Liver (tissue), 9 donors: ENCODE results near the gene TNPO3. TPM values are rescaled to one million over a fixed set of nuclear protein-coding genes. Genes with fewer than 3 reads are reported as not detected.

Experiments used
- DNase-seq: peaks from one replicate; pipeline ENCODE4 v3.0.0-alpha.2; 2017; ENCODE audit warnings: low spot score
- H3K27ac ChIP-seq, 2 donors: one replicate each; pipeline ENCODE4 v1.7.0; 2013; ENCODE audit warnings: inconsistent platforms in 2 of 2, low read length in 2 of 2, control low read depth in 1 of 2, low read depth in 1 of 2, mild to moderate bottlenecking in 1 of 2
- H3K27me3 ChIP-seq, 4 donors: one replicate each; pipeline versions ENCODE4 v1.6.1 to v1.7.0; 2013; ENCODE audit warnings: low read length in 3 of 4, inconsistent platforms in 1 of 4, mild to moderate bottlenecking in 1 of 4, moderate library complexity in 1 of 4; ENCODE audit not compliant: control insufficient read depth in 4 of 4, insufficient read depth in 4 of 4
- H3K36me3 ChIP-seq, 4 donors: one replicate each; pipeline versions ENCODE4 v1.6.1 to v1.7.0; 2013; ENCODE audit warnings: low read length in 3 of 4, mild to moderate bottlenecking in 3 of 4, low read depth in 1 of 4, moderate library complexity in 1 of 4; ENCODE audit not compliant: control insufficient read depth in 4 of 4, insufficient read depth in 3 of 4
- H3K4me1 ChIP-seq, 4 donors: one replicate each; pipeline versions ENCODE4 v1.6.1 to v1.7.0; 2013; ENCODE audit warnings: low read length in 3 of 4, mild to moderate bottlenecking in 3 of 4, moderate library complexity in 1 of 4; ENCODE audit not compliant: control insufficient read depth in 4 of 4, insufficient read depth in 4 of 4
- H3K4me3 ChIP-seq, 3 donors: one replicate each; pipeline versions ENCODE4 v1.6.1 to v1.7.0; 2013; ENCODE audit warnings: low read length in 3 of 3, control low read depth in 1 of 3, low read depth in 1 of 3, mild to moderate bottlenecking in 1 of 3
- H3K9ac ChIP-seq, 2 donors: one replicate each; pipeline ENCODE4 v1.7.0; 2013; ENCODE audit warnings: low read length in 2 of 2, mild to moderate bottlenecking in 2 of 2, moderate library complexity in 2 of 2, control low read depth in 1 of 2, low read depth in 1 of 2
- H3K9me3 ChIP-seq, 4 donors: one replicate each; pipeline versions ENCODE4 v1.6.1 to v1.7.0; 2013; ENCODE audit warnings: low read length in 3 of 4; ENCODE audit not compliant: control insufficient read depth in 4 of 4
- EGR1 ChIP-seq, 2 donors: IDR thresholded peaks; 2 replicates each; pipeline ENCODE4 v1.6.1; 2016 to 2018; ENCODE audit warnings: antibody characterized with exemption in 2 of 2, low read depth in 2 of 2
- FOXA2 ChIP-seq: IDR thresholded peaks from 2 replicates; pipeline ENCODE4 v1.6.1; 2016; ENCODE audit warnings: antibody characterized with exemption
- GABPA ChIP-seq, 2 donors: IDR thresholded peaks in 1 of 2; conservative IDR thresholded peaks in 1 of 2; 2 replicates each; pipeline ENCODE4 v1.6.1; 2016; ENCODE audit warnings: antibody characterized with exemption in 2 of 2, mild to moderate bottlenecking in 1 of 2, moderate library complexity in 1 of 2
- HNF4A ChIP-seq, 2 donors: conservative IDR thresholded peaks; 2 replicates each; pipeline ENCODE4 v1.6.1; 2016; ENCODE audit warnings: antibody characterized with exemption in 2 of 2, mild to moderate bottlenecking in 2 of 2
- HNF4G ChIP-seq: IDR thresholded peaks from 2 replicates; pipeline ENCODE4 v1.6.1; 2016; ENCODE audit warnings: antibody characterized with exemption
- JUND ChIP-seq, 2 donors: IDR thresholded peaks; 2 replicates each; pipeline ENCODE4 v1.6.1; 2016; ENCODE audit warnings: antibody characterized with exemption in 2 of 2
- NR2F2 ChIP-seq: IDR thresholded peaks from 2 replicates; pipeline ENCODE4 v1.6.1; 2016; ENCODE audit warnings: antibody characterized with exemption
- RAD21 ChIP-seq, 2 donors: IDR thresholded peaks; 2 replicates each; pipeline ENCODE4 v1.6.1; 2016; ENCODE audit warnings: antibody characterized with exemption in 2 of 2, mild to moderate bottlenecking in 2 of 2
- RXRA ChIP-seq, 2 donors: IDR thresholded peaks; 2 replicates each; pipeline ENCODE4 v1.6.1; 2017 to 2018; ENCODE audit warnings: antibody characterized with exemption in 2 of 2, mild to moderate bottlenecking in 1 of 2
- SP1 ChIP-seq: IDR thresholded peaks from 2 replicates; pipeline ENCODE4 v1.6.1; 2018; ENCODE audit warnings: antibody characterized with exemption, mild to moderate bottlenecking
- TAF1 ChIP-seq: conservative IDR thresholded peaks from 2 replicates; pipeline ENCODE4 v1.6.1; 2016; ENCODE audit warnings: antibody characterized with exemption, mild to moderate bottlenecking
- YY1 ChIP-seq: IDR thresholded peaks from 2 replicates; pipeline ENCODE4 v1.6.1; 2016; ENCODE audit warnings: antibody characterized with exemption, mild to moderate bottlenecking
- WGBS: extraction: QIAGEN DNeasy Blood & Tissue Kit; methylation state at CpG from one replicate; pipeline ENCODE4 v1.1.7; 2013; 5-methylcytosine and 5-hydroxymethylcytosine counted together
- polyA plus RNA-seq, 2 donors: library from polyadenylated mRNA; stranded (reverse) in 1 of 2; unstranded in 1 of 2; fragments of 200-250 nt in 1 of 2; fragments of >200 nt in 1 of 2; fragmentation: Nextera tagmentation in 1 of 2; extraction: Ambion mirVana in 1 of 2; gene quantifications; one replicate each; pipeline versions ENCODE4 v1.2.1 to v1.2.3, GENCODE V29; 2013 to 2015
- total RNA-seq, 2 donors: library from RNA; depleted of rRNA; stranded (reverse); fragments of >200 nt; gene quantifications; one replicate each; pipeline ENCODE4 v1.2.3, GENCODE V29; 2014
- TF ChIP-seq, protein P1 (sequence below): IDR thresholded peaks from 2 replicates; pipeline ENCODE4 v1.6.1; 2016; ENCODE audit warnings: antibody characterized with exemption, mild to moderate bottlenecking
- TF ChIP-seq, protein P2 (sequence below): IDR thresholded peaks from 2 replicates; pipeline ENCODE4 v1.6.1; 2016; ENCODE audit warnings: antibody characterized with exemption
- TF ChIP-seq, protein P3 (sequence below): IDR thresholded peaks from 2 replicates; pipeline ENCODE4 v1.6.1; 2016; ENCODE audit warnings: antibody characterized with exemption
- TF ChIP-seq, protein P4 (sequence below): fragments of 150-350 bp; IDR thresholded peaks from 2 replicates; pipeline ENCODE4 v1.5.1; 2017; ENCODE audit warnings: improper control_type of control experiment, low read depth, low read length; ENCODE audit not compliant: missing input control
- TF ChIP-seq, protein P5 (sequence below): IDR thresholded peaks from 2 replicates; pipeline ENCODE4 v1.6.1; 2016; ENCODE audit warnings: antibody characterized with exemption
- donor health status: healthy.
- donor health status: healthy.
- donor health status: healthy.
- donor health status: healthy.
- donor health status: healthy.

TNPO3 gene
- total and polyA plus RNA-seq, 4 donors = 9.2 to 38.9 (median 20.0) TPM

DNA sequence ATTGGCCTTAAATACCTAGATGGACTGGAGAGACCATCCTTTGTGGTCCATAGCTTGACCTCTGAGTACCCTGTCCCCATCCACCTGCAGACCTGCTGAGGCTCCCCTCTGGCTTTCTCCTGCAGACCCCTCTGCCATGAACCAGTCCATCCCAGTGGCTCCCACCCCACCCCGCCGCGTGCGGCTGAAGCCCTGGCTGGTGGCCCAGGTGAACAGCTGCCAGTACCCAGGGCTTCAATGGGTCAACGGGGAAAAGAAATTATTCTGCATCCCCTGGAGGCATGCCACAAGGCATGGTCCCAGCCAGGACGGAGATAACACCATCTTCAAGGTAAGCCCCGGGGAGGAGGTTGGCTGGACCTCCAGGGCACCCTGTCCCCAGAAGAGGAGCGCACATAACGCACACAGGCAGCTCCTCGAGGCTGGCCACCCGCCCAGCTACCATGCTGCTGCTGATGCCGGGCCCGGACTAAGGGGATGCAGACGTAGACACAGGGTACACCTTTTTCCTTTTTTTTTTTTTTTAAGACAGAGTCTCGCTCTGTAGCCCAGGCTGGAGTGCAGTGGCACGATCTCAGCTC is 112.9 kb downstream of the TNPO3 start:
- no peak overlapping the region for H3K4me3 ChIP-seq
- H3K4me1 ChIP-seq = peaks cover 5 to 19% (median 8%) of the 10 kb centered on the region in 4 donors
- no peak overlapping the region for H3K27ac ChIP-seq
- whole genome bisulfite sequencing = 79% methylated on average over 16 of the region's 16 CpGs
- H3K9me3 ChIP-seq = no peaks in the 10 kb centered on the region
- no peak overlapping the region for H3K9ac ChIP-seq
- DNase-seq = no peak
- H3K36me3 ChIP-seq = peaks cover 0 to 1% (median 0%) of the 10 kb centered on the region in 4 donors
- TF ChIP-seq EGR1 (IDR thresholded peaks at IDR 0.05; ENCODE audit: low read depth in 2 of 2) = no peak
- no peak for TF ChIP-seq HNF4G
- TF ChIP-seq YY1 = no peak
- TF ChIP-seq HNF4A (conservative IDR thresholded peaks at IDR 0.05) = no peak
- TF ChIP-seq, protein P1, sequence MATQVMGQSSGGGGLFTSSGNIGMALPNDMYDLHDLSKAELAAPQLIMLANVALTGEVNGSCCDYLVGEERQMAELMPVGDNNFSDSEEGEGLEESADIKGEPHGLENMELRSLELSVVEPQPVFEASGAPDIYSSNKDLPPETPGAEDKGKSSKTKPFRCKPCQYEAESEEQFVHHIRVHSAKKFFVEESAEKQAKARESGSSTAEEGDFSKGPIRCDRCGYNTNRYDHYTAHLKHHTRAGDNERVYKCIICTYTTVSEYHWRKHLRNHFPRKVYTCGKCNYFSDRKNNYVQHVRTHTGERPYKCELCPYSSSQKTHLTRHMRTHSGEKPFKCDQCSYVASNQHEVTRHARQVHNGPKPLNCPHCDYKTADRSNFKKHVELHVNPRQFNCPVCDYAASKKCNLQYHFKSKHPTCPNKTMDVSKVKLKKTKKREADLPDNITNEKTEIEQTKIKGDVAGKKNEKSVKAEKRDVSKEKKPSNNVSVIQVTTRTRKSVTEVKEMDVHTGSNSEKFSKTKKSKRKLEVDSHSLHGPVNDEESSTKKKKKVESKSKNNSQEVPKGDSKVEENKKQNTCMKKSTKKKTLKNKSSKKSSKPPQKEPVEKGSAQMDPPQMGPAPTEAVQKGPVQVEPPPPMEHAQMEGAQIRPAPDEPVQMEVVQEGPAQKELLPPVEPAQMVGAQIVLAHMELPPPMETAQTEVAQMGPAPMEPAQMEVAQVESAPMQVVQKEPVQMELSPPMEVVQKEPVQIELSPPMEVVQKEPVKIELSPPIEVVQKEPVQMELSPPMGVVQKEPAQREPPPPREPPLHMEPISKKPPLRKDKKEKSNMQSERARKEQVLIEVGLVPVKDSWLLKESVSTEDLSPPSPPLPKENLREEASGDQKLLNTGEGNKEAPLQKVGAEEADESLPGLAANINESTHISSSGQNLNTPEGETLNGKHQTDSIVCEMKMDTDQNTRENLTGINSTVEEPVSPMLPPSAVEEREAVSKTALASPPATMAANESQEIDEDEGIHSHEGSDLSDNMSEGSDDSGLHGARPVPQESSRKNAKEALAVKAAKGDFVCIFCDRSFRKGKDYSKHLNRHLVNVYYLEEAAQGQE = no peak
- no peak for TF ChIP-seq GABPA (IDR thresholded peaks at IDR 0.05 in 1 of 2, conservative IDR thresholded peaks at IDR 0.05 in 1 of 2)
- TF ChIP-seq NR2F2 = no peak
- TF ChIP-seq, protein P2, sequence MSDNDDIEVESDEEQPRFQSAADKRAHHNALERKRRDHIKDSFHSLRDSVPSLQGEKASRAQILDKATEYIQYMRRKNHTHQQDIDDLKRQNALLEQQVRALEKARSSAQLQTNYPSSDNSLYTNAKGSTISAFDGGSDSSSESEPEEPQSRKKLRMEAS = no peak
- no peak for TF ChIP-seq RAD21 (IDR thresholded peaks at IDR 0.05)
- TF ChIP-seq, protein P3, sequence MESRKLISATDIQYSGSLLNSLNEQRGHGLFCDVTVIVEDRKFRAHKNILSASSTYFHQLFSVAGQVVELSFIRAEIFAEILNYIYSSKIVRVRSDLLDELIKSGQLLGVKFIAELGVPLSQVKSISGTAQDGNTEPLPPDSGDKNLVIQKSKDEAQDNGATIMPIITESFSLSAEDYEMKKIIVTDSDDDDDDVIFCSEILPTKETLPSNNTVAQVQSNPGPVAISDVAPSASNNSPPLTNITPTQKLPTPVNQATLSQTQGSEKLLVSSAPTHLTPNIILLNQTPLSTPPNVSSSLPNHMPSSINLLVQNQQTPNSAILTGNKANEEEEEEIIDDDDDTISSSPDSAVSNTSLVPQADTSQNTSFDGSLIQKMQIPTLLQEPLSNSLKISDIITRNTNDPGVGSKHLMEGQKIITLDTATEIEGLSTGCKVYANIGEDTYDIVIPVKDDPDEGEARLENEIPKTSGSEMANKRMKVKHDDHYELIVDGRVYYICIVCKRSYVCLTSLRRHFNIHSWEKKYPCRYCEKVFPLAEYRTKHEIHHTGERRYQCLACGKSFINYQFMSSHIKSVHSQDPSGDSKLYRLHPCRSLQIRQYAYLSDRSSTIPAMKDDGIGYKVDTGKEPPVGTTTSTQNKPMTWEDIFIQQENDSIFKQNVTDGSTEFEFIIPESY = no peak
- TF ChIP-seq JUND (IDR thresholded peaks at IDR 0.05) = no peak
- no peak for TF ChIP-seq SP1
- H3K27me3 ChIP-seq = no peaks in the 10 kb centered on the region

DNA sequence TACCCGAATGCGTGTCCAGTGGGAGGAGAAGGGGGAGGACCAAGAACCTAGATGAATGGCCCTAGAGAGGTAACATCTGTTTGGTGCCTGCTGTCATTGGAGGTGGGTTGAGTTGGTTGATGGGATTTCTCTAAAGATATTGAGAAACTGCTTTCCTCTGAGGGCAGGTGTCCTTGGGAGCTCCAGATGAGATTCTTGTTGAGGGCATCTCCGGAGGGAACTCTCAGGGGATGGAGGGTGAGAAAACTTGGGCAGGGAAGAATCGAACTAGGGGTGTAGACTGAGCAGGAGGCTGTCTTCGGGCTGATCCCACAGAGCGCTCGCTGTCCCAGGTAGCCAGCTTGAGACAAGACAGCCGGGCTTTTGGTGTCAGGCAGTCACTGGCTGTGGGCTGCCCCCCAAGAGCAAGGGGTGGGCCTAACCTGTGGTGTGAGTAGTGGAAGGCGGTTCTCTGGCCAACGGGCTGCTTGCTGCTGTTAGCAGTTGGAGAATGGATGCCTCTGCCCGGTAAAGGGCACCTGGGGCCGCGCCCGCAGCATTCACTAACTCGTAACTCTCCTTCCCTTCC is 113.5 kb downstream of the TNPO3 start:
- H3K27me3 ChIP-seq = no peaks in the 10 kb centered on the region
- H3K9me3 ChIP-seq = no peaks in the 10 kb centered on the region
- no peak for DNase-seq
- no peak overlapping the region for H3K9ac ChIP-seq
- H3K4me1 ChIP-seq = peaks cover 5 to 25% (median 13%) of the 10 kb centered on the region in 4 donors
- 93% methylated on average over 15 of the region's 15 CpGs for WGBS
- H3K36me3 ChIP-seq = peaks cover 0 to 1% (median 0%) of the 10 kb centered on the region in 4 donors
- H3K4me3 ChIP-seq = no peak overlapping the region
- no peak overlapping the region for H3K27ac ChIP-seq
- TF ChIP-seq EGR1 (IDR thresholded peaks at IDR 0.05; ENCODE audit: low read depth in 2 of 2) = no peak
- TF ChIP-seq HNF4G = no peak
- TF ChIP-seq SP1 = no peak
- TF ChIP-seq, protein P4, sequence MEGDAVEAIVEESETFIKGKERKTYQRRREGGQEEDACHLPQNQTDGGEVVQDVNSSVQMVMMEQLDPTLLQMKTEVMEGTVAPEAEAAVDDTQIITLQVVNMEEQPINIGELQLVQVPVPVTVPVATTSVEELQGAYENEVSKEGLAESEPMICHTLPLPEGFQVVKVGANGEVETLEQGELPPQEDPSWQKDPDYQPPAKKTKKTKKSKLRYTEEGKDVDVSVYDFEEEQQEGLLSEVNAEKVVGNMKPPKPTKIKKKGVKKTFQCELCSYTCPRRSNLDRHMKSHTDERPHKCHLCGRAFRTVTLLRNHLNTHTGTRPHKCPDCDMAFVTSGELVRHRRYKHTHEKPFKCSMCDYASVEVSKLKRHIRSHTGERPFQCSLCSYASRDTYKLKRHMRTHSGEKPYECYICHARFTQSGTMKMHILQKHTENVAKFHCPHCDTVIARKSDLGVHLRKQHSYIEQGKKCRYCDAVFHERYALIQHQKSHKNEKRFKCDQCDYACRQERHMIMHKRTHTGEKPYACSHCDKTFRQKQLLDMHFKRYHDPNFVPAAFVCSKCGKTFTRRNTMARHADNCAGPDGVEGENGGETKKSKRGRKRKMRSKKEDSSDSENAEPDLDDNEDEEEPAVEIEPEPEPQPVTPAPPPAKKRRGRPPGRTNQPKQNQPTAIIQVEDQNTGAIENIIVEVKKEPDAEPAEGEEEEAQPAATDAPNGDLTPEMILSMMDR = no peak
- TF ChIP-seq, protein P5, sequence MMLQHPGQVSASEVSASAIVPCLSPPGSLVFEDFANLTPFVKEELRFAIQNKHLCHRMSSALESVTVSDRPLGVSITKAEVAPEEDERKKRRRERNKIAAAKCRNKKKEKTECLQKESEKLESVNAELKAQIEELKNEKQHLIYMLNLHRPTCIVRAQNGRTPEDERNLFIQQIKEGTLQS = no peak
- TF ChIP-seq GABPA (IDR thresholded peaks at IDR 0.05 in 1 of 2, conservative IDR thresholded peaks at IDR 0.05 in 1 of 2) = no peak
- no peak for TF ChIP-seq RXRA (IDR thresholded peaks at IDR 0.05)
- TF ChIP-seq JUND (IDR thresholded peaks at IDR 0.05) = no peak
- TF ChIP-seq TAF1 = no peak
- TF ChIP-seq, protein P3 = no peak
- no peak for TF ChIP-seq YY1
- no peak for TF ChIP-seq FOXA2
- TF ChIP-seq, protein P1 = no peak
